Stomach smooth muscle (tissue), 2 donors: Measurements from ENCODE around the gene FAR1.

Experiments used
- H3K27ac ChIP-seq: one replicate; pipeline ENCODE4 v1.7.0; 2013; ENCODE audit warnings: mild to moderate bottlenecking, low read length, inconsistent platforms
- H3K27me3 ChIP-seq, 2 donors: one replicate each; pipeline ENCODE4 v1.7.0; 2013; ENCODE audit warnings: low read length in 2 of 2; ENCODE audit not compliant: insufficient read depth in 2 of 2, control insufficient read depth in 1 of 2
- H3K36me3 ChIP-seq, 2 donors: one replicate each; pipeline ENCODE4 v1.7.0; 2013; ENCODE audit warnings: low read length in 2 of 2; ENCODE audit not compliant: control insufficient read depth in 2 of 2, insufficient read depth in 2 of 2
- H3K4me1 ChIP-seq: one replicate; pipeline ENCODE4 v1.7.0; 2013; ENCODE audit warnings: low read length; ENCODE audit not compliant: control insufficient read depth, insufficient read depth
- H3K4me3 ChIP-seq, 2 donors: one replicate each; pipeline ENCODE4 v1.7.0; 2013; ENCODE audit warnings: low read length in 2 of 2
- H3K9ac ChIP-seq, 2 donors: one replicate each; pipeline ENCODE4 v1.7.0; 2013; ENCODE audit warnings: low read length in 2 of 2, mild to moderate bottlenecking in 1 of 2
- H3K9me3 ChIP-seq, 2 donors: one replicate each; pipeline ENCODE4 v1.7.0; 2013; ENCODE audit warnings: low read length in 2 of 2; ENCODE audit not compliant: control insufficient read depth in 2 of 2
- donor health status: healthy.
- donor health status: Pancreatic carcinoma.

FAR1 gene

GRCh38 chr11:13691286-13691899 is 22.9 kb downstream of the FAR1 start:
- H3K27me3 ChIP-seq = no peaks in the 10 kb centered on the region
- H3K27ac ChIP-seq = no peak overlapping the region
- H3K9ac ChIP-seq = no peak overlapping the region
- no peaks in the 10 kb centered on the region for H3K9me3 ChIP-seq
- no peak overlapping the region for H3K4me3 ChIP-seq
- no peaks in the 10 kb centered on the region for H3K4me1 ChIP-seq
- peaks cover 0 to 6% of the 10 kb centered on the region in 2 donors for H3K36me3 ChIP-seq

DNA sequence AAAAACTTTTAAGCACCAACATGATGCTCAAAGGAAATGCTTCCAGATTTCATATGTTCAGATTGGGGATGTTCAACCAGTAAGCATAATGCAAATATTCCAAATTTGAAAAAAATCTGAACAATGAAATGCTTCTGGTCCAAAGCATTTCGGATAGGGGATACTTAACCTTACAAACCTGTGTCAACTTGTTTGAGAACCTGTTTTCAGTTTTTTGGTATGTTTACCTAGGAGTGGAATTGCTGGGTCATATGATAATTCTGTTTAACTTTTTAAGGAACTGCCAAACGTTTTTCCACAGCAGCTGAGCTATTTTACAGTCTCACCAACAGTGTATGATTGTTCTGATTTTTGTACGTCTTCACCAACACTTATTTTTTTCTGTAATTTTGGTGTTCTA is 23.7 kb downstream of the FAR1 start:
- peaks cover 2 to 11% of the 10 kb centered on the region in 2 donors for H3K36me3 ChIP-seq
- H3K9ac ChIP-seq = no peak overlapping the region
- H3K27me3 ChIP-seq = no peaks in the 10 kb centered on the region
- no peaks in the 10 kb centered on the region for H3K9me3 ChIP-seq
- no peak overlapping the region for H3K4me3 ChIP-seq
- no peak overlapping the region for H3K27ac ChIP-seq
- H3K4me1 ChIP-seq = no peaks in the 10 kb centered on the region

DNA sequence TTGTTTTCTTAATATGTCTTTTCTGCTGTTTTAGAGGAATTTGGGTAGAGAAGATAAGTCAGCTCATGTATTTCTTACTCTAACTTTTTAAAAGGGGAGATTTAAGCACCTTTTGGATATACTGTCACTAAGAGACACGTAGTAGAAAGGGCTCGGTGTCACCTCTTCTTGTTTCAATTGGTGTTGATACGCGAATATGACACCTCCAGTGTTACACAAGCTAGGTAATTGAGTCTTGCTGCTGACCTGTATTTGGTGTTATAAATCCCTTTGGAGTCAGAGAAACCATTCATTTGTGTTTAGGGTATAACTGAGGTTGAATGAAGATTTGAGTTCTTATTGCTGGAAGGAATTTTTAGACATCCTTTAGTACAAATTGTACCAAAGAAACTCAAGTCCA is 25.6 kb downstream of the FAR1 start:
- Histone ChIP-seq H3K9me3 (no peaks in the 10 kb centered on the region), H3K4me1 (no peaks in the 10 kb centered on the region), H3K4me3 (no peak overlapping the region), H3K36me3 (peaks cover 2 to 13% of the 10 kb centered on the region in 2 donors), H3K9ac (no peak overlapping the region), H3K27ac (no peak overlapping the region), H3K27me3 (no peaks in the 10 kb centered on the region)

GRCh38 chr11:13695886-13696285 is 27.4 kb downstream of the FAR1 start:
- Histone ChIP-seq H3K4me1 (no peaks in the 10 kb centered on the region), H3K9me3 (no peaks in the 10 kb centered on the region), H3K27me3 (no peaks in the 10 kb centered on the region), H3K27ac (no peak overlapping the region), H3K4me3 (no peak overlapping the region), H3K9ac (no peak overlapping the region), H3K36me3 (peaks cover 2 to 13% of the 10 kb centered on the region in 2 donors)

- no peak overlapping the region for H3K27ac ChIP-seq
- H3K4me3 ChIP-seq = no peak overlapping the region
- H3K9me3 ChIP-seq = no peaks in the 10 kb centered on the region
- H3K27me3 ChIP-seq = no peaks in the 10 kb centered on the region
- no peaks in the 10 kb centered on the region for H3K4me1 ChIP-seq
- no peak overlapping the region for H3K9ac ChIP-seq
- peaks cover 2 to 20% of the 10 kb centered on the region in 2 donors for H3K36me3 ChIP-seq
These were observed 29.2 kb downstream of the FAR1 start for GRCh38 chr11:13697710-13698109.

GRCh38 chr11:13698132-13698531 is 29.7 kb downstream of the FAR1 start:
- no peaks in the 10 kb centered on the region for H3K27me3 ChIP-seq
- H3K9me3 ChIP-seq = no peaks in the 10 kb centered on the region
- no peak overlapping the region for H3K27ac ChIP-seq
- peaks cover 2 to 24% of the 10 kb centered on the region in 2 donors for H3K36me3 ChIP-seq
- H3K4me3 ChIP-seq = no peak overlapping the region
- H3K4me1 ChIP-seq = no peaks in the 10 kb centered on the region
- no peak overlapping the region for H3K9ac ChIP-seq

- no peak overlapping the region for H3K27ac ChIP-seq
- no peak overlapping the region for H3K9ac ChIP-seq
- peaks cover 2 to 24% of the 10 kb centered on the region in 2 donors for H3K36me3 ChIP-seq
- H3K4me1 ChIP-seq = no peaks in the 10 kb centered on the region
- no peak overlapping the region for H3K4me3 ChIP-seq
- no peaks in the 10 kb centered on the region for H3K9me3 ChIP-seq
- no peaks in the 10 kb centered on the region for H3K27me3 ChIP-seq
These were observed 30.6 kb downstream of the FAR1 start for GRCh38 chr11:13699041-13699440.

DNA sequence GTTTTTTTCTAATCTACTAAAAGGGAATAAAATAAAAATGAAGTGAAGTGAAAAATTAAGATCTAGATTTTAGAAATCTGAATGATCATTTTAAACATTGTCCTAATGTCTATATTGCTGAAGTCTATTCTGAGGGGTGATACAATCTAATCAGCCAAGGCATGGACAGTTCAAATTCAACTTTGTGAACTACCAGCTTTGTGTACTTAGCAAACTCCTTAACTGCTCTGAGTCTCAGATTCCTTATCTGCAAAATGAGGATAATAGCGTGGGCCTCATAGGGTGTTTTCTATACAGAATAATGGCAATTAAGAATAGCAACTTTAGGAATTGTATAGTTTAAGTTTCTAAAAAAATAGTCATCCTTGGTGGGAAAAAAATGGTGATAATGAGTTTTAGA is 31.4 kb downstream of the FAR1 start:
- peaks cover 2 to 23% of the 10 kb centered on the region in 2 donors for H3K36me3 ChIP-seq
- H3K27me3 ChIP-seq = no peaks in the 10 kb centered on the region
- no peaks in the 10 kb centered on the region for H3K9me3 ChIP-seq
- no peak overlapping the region for H3K4me3 ChIP-seq
- H3K4me1 ChIP-seq = no peaks in the 10 kb centered on the region
- H3K9ac ChIP-seq = no peak overlapping the region
- H3K27ac ChIP-seq = no peak overlapping the region

DNA sequence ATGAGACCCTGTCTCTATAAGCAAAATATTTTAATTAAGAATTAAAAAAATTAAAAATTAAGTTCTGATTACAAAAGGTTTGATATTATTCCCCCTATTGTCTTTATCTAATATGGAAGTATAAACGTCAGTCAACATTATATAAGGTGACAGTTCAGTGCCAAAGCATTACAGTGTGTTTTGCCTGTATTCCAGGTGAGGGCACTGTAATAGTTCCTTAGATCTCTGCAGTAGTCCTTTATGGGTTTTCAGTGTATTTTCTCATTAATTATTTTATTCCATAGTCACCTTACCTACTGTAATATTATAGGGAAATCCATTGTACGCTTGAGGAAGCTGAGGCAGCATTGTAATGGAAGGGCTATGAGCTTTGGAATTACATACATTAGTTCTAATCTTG is 33.0 kb downstream of the FAR1 start:
- Histone ChIP-seq H3K4me3 (no peak overlapping the region), H3K36me3 (peaks cover 2 to 18% of the 10 kb centered on the region in 2 donors), H3K9me3 (no peaks in the 10 kb centered on the region), H3K27me3 (no peaks in the 10 kb centered on the region), H3K4me1 (no peaks in the 10 kb centered on the region), H3K27ac (no peak overlapping the region), H3K9ac (no peak overlapping the region)

GRCh38 chr11:13702071-13702470 is 33.6 kb downstream of the FAR1 start:
- no peaks in the 10 kb centered on the region for H3K9me3 ChIP-seq
- no peaks in the 10 kb centered on the region for H3K4me1 ChIP-seq

GRCh38 chr11:13705710-13706109 is 37.2 kb downstream of the FAR1 start:
- Histone ChIP-seq H3K4me3 (no peak overlapping the region), H3K9ac (no peak overlapping the region), H3K36me3 (peaks cover 3 to 19% of the 10 kb centered on the region in 2 donors), H3K4me1 (no peaks in the 10 kb centered on the region), H3K27me3 (no peaks in the 10 kb centered on the region), H3K27ac (no peak overlapping the region), H3K9me3 (no peaks in the 10 kb centered on the region)

More at GRCh38 chr11:13702071-13702470, 33.6 kb downstream of the FAR1 start:
- Histone ChIP-seq H3K36me3 (peaks cover 0 to 14% of the 10 kb centered on the region in 2 donors), H3K27me3 (no peaks in the 10 kb centered on the region), H3K27ac (no peak overlapping the region), H3K9ac (no peak overlapping the region), H3K4me3 (no peak overlapping the region)
